Endothelial cell of umbilical vein (primary cell): ENCODE data around the gene KRT6A.

Source experiments
- FOS ChIP-seq: IDR thresholded peaks from 2 replicates; pipeline ENCODE4 v1.6.1; 2011; ENCODE audit warnings: mild to moderate bottlenecking, low read length, moderate library complexity, borderline replicate concordance; ENCODE audit not compliant: insufficient read depth
- TF ChIP-seq, protein P1 (sequence below), 2 donors: IDR thresholded peaks; 1 replicate in 1 of 2; 2 replicates in 1 of 2; pipeline ENCODE4 v1.5.1; 2011; ENCODE audit warnings: low read length in 2 of 2, mild to moderate bottlenecking in 2 of 2, moderate library complexity in 2 of 2, control low read depth in 1 of 2, inconsistent platforms in 1 of 2, low read depth in 1 of 2; ENCODE audit not compliant: insufficient read depth in 1 of 2; ENCODE audit errors: extremely low read depth in 1 of 2

DNA sequence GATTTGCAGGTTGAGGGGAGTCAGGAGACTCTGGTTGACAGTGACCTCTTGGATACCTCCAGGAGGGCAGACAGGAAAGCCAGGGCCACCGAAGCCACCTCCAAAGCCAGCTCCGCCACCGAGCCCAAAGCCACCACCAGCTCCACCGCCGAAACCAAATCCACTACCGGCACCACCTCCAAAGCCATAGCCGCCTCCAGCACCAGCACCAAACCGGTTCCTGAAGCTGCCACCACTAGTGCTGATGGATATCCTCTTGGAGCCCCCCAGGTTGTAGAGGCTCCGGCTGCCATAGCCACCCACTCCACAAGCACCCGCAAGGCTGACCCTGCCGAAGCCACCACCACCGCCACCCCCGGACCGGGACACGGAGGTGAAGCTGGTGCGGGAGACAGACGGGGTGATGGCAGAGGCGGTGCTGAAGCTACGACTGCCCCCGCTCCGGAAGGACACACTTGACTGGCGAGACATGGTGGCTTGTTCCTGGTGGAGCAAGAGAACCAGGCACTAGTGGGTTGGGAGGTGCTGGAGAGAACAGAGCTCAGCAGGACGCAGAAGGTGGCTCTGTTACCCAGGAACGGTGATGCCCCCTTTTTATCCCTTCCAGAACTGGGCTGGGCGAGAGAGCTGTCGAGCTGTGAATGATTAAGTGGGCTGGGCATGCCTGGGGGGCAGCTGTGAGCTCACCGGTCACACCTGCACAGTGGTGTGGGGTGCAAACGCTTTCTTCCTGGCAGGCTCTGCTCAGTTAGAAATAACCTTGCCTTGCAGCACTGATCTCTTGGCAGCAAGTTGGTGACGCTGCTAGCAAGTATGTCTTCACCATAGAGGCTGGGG, 27.0 kb upstream of the KRT6A start, which contains the start of gene KRT5:
- TF ChIP-seq, protein P1, sequence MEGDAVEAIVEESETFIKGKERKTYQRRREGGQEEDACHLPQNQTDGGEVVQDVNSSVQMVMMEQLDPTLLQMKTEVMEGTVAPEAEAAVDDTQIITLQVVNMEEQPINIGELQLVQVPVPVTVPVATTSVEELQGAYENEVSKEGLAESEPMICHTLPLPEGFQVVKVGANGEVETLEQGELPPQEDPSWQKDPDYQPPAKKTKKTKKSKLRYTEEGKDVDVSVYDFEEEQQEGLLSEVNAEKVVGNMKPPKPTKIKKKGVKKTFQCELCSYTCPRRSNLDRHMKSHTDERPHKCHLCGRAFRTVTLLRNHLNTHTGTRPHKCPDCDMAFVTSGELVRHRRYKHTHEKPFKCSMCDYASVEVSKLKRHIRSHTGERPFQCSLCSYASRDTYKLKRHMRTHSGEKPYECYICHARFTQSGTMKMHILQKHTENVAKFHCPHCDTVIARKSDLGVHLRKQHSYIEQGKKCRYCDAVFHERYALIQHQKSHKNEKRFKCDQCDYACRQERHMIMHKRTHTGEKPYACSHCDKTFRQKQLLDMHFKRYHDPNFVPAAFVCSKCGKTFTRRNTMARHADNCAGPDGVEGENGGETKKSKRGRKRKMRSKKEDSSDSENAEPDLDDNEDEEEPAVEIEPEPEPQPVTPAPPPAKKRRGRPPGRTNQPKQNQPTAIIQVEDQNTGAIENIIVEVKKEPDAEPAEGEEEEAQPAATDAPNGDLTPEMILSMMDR (IDR thresholded peaks at IDR 0.05; ENCODE audit: extremely low read depth in 1 of 2, insufficient read depth in 1 of 2, low read depth in 1 of 2, low read length in 2 of 2) = no peak
- TF ChIP-seq FOS = no peak
